AG20443 (cell line): ENCODE data around the gene SERPINA3.
"Not testable (repeated sequence)": the region's sequence is repeated elsewhere in the genome, so short reads cannot be mapped to it uniquely, and the experiment has no call there.

Experiments
- DNase-seq: peaks from one replicate; pipeline ENCODE4 v3.0.0; 2012; ENCODE audit warnings: low spot score, mixed read lengths

The SERPINA3 gene

GRCh38 chr14:94612174-94612573 is at the start of gene SERPINA3:
Gene SERPINA3 (plus strand): TSS chr14:94612391. CDS start chr14:94614442, 2,051 bp downstream.
- DNase-seq: no peak

- no peak for DNase-seq
Observed at GRCh38 chr14:94562941-94563883, 49.0 kb upstream of the SERPINA3 start.

- no peak for DNase-seq
Observed at GRCh38 chr14:94564381-94564780, 47.8 kb upstream of the SERPINA3 start.

GRCh38 chr14:94568186-94568585 is 44.0 kb upstream of the SERPINA3 start:
- DNase-seq: no peak

GRCh38 chr14:94569381-94570001 is 42.7 kb upstream of the SERPINA3 start:
- DNase-seq: no peak

- no peak for DNase-seq
Observed at GRCh38 chr14:94570002-94570400, 42.2 kb upstream of the SERPINA3 start.

GRCh38 chr14:94570440-94570839 is 41.8 kb upstream of the SERPINA3 start:
- DNase-seq: no peak

- DNase-seq: no peak
Observed at GRCh38 chr14:94571395-94571794, 40.8 kb upstream of the SERPINA3 start.

- no peak for DNase-seq
Observed at GRCh38 chr14:94571950-94572349, 40.2 kb upstream of the SERPINA3 start.

GRCh38 chr14:94572637-94573303 is 39.4 kb upstream of the SERPINA3 start:
- DNase-seq: no peak

GRCh38 chr14:94573475-94574277 is 38.5 kb upstream of the SERPINA3 start:
- no peak for DNase-seq

- no peak for DNase-seq
Observed at GRCh38 chr14:94574336-94574735, 37.9 kb upstream of the SERPINA3 start.

GRCh38 chr14:94575730-94576585 is 36.2 kb upstream of the SERPINA3 start:
- peak; percentile 40 for DNase-seq

GRCh38 chr14:94577472-94577871 is 34.7 kb upstream of the SERPINA3 start:
- not testable (repeated sequence) for DNase-seq

- no peak for DNase-seq
Observed at GRCh38 chr14:94578712-94579111, 33.5 kb upstream of the SERPINA3 start.

- peak; percentile 60 for DNase-seq
Observed at GRCh38 chr14:94581127-94581999, 30.8 kb upstream of the SERPINA3 start, which contains the start of gene SERPINA5. Gene SERPINA5 (plus strand): TSS chr14:94581426. CDS start chr14:94587363, 5,937 bp downstream.

GRCh38 chr14:94582199-94582750 is 29.9 kb upstream of the SERPINA3 start:
- DNase-seq: no peak

GRCh38 chr14:94582851-94583250 is 29.3 kb upstream of the SERPINA3 start:
- DNase-seq: no peak

GRCh38 chr14:94583557-94583956 is 28.6 kb upstream of the SERPINA3 start:
- no peak for DNase-seq
